Peyer's patch (tissue), 4 donors: ENCODE measurements around the gene MXRA8. TPM values are rescaled to one million over a fixed set of nuclear protein-coding genes. Genes with fewer than 3 reads are reported as not detected.

ENCODE experiments used
- DNase-seq, 3 donors: peaks; one replicate each; pipeline ENCODE4 v3.0.0-alpha.2; 2017 to 2019
- H3K27ac ChIP-seq, 4 donors: fragments of 200-600 bp; sonication (generic); one replicate each; pipeline ENCODE4 v1.5.1; 2016 to 2019
- H3K27me3 ChIP-seq, 2 donors: fragments of 200-600 bp; sonication (generic); one replicate each; pipeline ENCODE4 v1.5.1; 2019
- H3K36me3 ChIP-seq, 3 donors: fragments of 200-600 bp; sonication (generic); one replicate each; pipeline ENCODE4 v1.5.1; 2016 to 2019
- H3K4me1 ChIP-seq, 4 donors: fragments of 200-600 bp; sonication (generic); one replicate each; pipeline ENCODE4 v1.5.1; 2016 to 2019
- H3K4me3 ChIP-seq, 4 donors: fragments of 200-600 bp; sonication (generic); 1 replicate in 3 of 4; 2 replicates in 1 of 4; pipeline ENCODE4 v1.5.1; 2016 to 2019; ENCODE audit warnings: mild to moderate bottlenecking in 1 of 4
- H3K9me3 ChIP-seq, 4 donors: fragments of 200-600 bp; sonication (generic); one replicate each; pipeline ENCODE4 v1.5.1; 2016 to 2019; ENCODE audit warnings: mild to moderate bottlenecking in 1 of 4
- POLR2A ChIP-seq, 2 donors: fragments of 450-650 bp; IDR thresholded peaks; one replicate each; pipeline ENCODE4 v1.5.1; 2017; ENCODE audit warnings: antibody characterized with exemption in 2 of 2, mild to moderate bottlenecking in 2 of 2, moderate library complexity in 2 of 2
- total RNA-seq, 4 donors: library from RNA; depleted of rRNA; stranded (reverse); fragments of >200 nt; gene quantifications; one replicate each; pipeline ENCODE4 v1.1.0, GENCODE V29; 2016
- TF ChIP-seq, protein P1 (sequence below), 6 experiments: fragments of 450-650 bp in 4 of 6; fragments of 200-600 bp in 2 of 6; sonication (generic) in 1 of 6; IDR thresholded peaks; one replicate each; pipeline ENCODE4 v1.5.1; 2017 to 2019; ENCODE audit warnings: antibody characterized with exemption in 6 of 6, mild to moderate bottlenecking in 3 of 6, moderate library complexity in 1 of 6

Gene MXRA8
- total RNA-seq, 4 donors from 2014 or later = 11.7 to 56.1 (median 35.6) TPM

DNA sequence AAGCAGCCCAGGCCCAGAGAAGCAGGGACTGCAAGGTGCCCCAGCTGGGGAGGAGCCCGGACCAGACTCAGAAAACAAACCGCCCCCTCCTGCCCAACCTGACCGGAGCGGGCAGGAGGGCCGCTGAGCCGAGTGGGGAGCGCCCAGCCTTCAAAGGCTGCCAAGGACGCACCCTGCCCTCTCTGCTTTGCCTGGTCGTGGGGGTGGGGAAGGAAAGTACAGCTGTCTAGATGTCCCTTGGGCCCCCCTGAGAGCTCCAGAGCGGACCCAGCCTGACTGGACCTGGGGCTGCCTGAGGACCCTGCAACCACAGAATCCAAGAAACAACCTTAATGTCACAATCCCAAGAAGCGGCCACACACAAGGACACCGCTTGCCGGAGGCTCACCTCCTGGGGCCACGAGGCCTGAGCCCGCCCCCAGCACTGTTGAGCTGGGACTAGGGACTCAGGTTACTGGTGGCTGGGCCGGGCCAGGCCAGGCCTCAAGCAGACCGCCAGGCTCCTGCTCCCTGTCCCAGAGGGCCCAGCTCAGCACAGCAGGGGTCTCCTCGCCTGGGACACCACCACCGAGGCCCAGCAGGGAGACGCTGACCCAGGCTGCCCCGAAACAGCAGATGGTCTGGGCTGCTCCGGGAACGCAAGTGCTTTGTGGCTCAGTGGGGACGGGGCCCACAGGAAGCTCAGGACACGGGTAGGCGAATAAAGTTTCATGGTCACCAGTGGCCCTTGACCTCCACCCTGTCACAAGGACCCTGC lies 10.5 kb downstream of the MXRA8 start:
- H3K9me3 ChIP-seq = no peaks in the 10 kb centered on the region
- H3K4me1 ChIP-seq = peaks cover under 1 to 62% (median 13%) of the 10 kb centered on the region in 4 donors
- H3K27ac ChIP-seq = peak overlapping the region; percentile 54 to 92 (median 72)
- H3K27me3 ChIP-seq = no peaks in the 10 kb centered on the region
- peak in 2 of 3 donors; percentile 72 to 81 for DNase-seq
- TF ChIP-seq POLR2A (IDR thresholded peaks at IDR 0.05) = no peak
- TF ChIP-seq, protein P1, sequence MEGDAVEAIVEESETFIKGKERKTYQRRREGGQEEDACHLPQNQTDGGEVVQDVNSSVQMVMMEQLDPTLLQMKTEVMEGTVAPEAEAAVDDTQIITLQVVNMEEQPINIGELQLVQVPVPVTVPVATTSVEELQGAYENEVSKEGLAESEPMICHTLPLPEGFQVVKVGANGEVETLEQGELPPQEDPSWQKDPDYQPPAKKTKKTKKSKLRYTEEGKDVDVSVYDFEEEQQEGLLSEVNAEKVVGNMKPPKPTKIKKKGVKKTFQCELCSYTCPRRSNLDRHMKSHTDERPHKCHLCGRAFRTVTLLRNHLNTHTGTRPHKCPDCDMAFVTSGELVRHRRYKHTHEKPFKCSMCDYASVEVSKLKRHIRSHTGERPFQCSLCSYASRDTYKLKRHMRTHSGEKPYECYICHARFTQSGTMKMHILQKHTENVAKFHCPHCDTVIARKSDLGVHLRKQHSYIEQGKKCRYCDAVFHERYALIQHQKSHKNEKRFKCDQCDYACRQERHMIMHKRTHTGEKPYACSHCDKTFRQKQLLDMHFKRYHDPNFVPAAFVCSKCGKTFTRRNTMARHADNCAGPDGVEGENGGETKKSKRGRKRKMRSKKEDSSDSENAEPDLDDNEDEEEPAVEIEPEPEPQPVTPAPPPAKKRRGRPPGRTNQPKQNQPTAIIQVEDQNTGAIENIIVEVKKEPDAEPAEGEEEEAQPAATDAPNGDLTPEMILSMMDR (IDR thresholded peaks at IDR 0.05) = no peak
- peak overlapping the region; percentile 58 to 93 (median 90) for H3K4me3 ChIP-seq
- no peaks in the 10 kb centered on the region for H3K36me3 ChIP-seq

DNA sequence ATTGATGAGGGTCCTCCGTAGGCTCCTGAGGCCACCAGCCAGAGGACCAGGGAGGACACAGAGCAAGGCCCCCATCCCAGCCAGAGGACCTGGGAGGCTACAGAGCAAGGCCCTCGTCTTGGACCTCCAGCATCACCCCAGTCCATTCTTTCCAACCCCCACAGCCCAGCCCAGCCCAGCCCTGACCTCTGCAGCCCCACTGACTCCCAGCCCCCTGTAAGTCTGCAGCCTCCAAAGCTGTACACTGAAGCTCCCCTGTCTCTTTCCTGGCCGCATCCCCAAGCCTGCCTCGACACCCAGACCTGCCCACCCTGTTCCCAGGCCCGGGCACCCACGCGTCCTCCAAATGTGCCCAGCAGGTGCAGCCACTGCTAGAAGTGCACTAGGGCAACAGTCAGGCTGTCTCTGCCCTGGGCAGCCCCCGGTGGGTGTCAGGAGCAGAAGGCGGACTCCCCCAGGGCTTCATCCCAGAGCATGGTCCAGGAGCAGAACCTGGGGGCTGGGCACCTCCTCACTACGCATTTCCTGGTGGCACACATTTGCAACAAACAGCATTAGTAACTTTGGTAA lies 11.2 kb downstream of the MXRA8 start:
- Histone ChIP-seq H3K36me3 (peaks cover 0 to under 1% (median 0%) of the 10 kb centered on the region in 3 donors), H3K27ac (peak overlapping the region in 2 of 4 donors; percentile 81 to 92), H3K4me3 (peak overlapping the region in 2 of 4 donors; percentile 88 to 93), H3K9me3 (no peaks in the 10 kb centered on the region), H3K4me1 (peaks cover 0 to 55% (median 13%) of the 10 kb centered on the region in 4 donors), H3K27me3 (no peaks in the 10 kb centered on the region)
- TF ChIP-seq, protein P1 (IDR thresholded peaks at IDR 0.05) = no peak
- TF ChIP-seq POLR2A (IDR thresholded peaks at IDR 0.05) = no peak
- no peak for DNase-seq

DNA sequence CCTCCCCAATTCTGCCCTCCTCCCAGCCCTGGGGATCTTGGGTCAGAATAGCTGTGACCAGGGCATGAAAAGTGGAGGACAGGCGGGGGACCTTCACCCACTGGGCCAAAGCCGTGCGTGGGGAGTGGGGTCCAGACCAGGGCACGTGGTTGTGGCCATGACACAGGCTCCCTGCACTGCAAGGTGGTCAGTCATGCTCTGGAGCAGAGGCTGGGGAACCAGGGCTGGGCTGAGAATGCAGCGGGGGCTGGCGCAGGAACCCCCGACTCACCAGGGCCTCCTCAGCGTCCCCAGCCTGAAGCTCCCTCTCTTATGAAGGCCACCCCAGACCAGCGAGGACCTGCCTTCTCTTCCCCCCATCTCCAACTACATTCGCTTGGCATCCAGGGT lies 11.9 kb downstream of the MXRA8 start:
- DNase-seq = no peak
- H3K4me3 ChIP-seq = no peak overlapping the region
- H3K9me3 ChIP-seq = no peaks in the 10 kb centered on the region
- TF ChIP-seq POLR2A (IDR thresholded peaks at IDR 0.05) = no peak
- TF ChIP-seq, protein P1 (IDR thresholded peaks at IDR 0.05) = no peak
- peak overlapping the region in 1 of 4 donors; percentile 92 for H3K27ac ChIP-seq
- H3K4me1 ChIP-seq = peaks cover 0 to 51% (median 13%) of the 10 kb centered on the region in 4 donors
- H3K36me3 ChIP-seq = peaks cover 0 to 7% (median 0%) of the 10 kb centered on the region in 3 donors
- H3K27me3 ChIP-seq = no peaks in the 10 kb centered on the region

DNA sequence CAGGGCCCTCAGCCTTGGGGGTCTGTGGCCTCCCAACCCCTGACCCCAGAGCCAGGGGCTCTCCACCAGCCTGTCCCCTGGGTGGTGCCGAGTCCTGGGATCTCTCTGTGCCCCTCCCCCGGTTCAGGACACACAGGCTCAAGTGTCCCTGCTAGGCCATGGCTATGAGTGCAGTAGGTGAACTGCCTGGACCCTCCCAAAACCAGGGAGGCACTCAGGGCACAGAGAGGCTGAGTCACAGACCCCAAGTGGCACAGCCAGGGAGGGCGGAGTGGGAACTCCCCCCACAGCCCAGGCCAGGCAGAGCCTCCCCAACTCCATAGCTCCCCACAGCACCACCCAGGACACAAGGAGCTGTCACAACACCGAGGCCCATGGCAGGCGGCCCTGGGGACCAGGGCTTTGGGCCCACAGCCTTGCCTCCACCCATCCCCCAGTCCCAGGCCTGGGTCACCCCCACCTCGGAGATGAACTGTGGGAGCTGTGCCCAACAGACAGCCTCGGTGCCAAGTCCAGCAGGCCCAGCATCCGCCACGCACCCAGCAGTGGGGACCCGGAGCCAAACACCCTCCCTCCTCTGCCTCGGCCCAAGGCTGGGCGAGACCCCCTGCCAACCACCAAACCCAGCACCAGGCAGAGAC lies 12.4 kb downstream of the MXRA8 start:
- Histone ChIP-seq H3K27me3 (no peaks in the 10 kb centered on the region), H3K4me3 (peak overlapping the region in 2 of 4 donors; percentile 5 to 31), H3K36me3 (peaks cover 0 to 11% (median 0%) of the 10 kb centered on the region in 3 donors), H3K4me1 (peaks cover 0 to 48% (median 13%) of the 10 kb centered on the region in 4 donors), H3K27ac (peak overlapping the region in 1 of 4 donors; percentile 60), H3K9me3 (no peaks in the 10 kb centered on the region)
- no peak for DNase-seq
- TF ChIP-seq, protein P1 (IDR thresholded peaks at IDR 0.05) = no peak
- TF ChIP-seq POLR2A (IDR thresholded peaks at IDR 0.05) = no peak

DNA sequence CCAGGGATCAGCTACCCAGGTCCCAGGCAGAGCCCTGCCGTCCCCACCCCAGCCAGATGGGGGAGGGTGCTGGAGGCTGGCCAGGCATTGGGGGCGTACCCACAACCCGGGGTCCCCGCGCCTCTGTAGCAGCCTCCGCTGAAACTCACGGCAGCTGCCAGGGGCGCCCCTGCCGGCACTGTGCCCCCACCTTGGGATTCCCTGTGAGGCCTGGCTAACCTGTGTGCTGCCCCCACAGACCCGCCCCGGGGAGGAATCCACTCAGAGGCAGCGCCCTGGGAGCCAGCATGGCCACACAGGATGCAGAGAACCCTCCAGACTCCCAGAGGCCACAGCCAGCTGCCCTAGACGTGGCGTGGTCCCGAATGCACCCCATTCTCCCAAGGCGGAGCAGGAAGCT lies 13.0 kb downstream of the MXRA8 start:
- no peak for DNase-seq
- Histone ChIP-seq H3K36me3 (peaks cover 0 to 16% (median 0%) of the 10 kb centered on the region in 3 donors), H3K27me3 (no peaks in the 10 kb centered on the region), H3K27ac (peak overlapping the region in 3 of 4 donors; percentile 15 to 60 (median 57)), H3K4me1 (peaks cover 0 to 48% (median 13%) of the 10 kb centered on the region in 4 donors), H3K4me3 (peak overlapping the region in 2 of 4 donors; percentile 5 to 31), H3K9me3 (no peaks in the 10 kb centered on the region)
- TF ChIP-seq, protein P1 (IDR thresholded peaks at IDR 0.05) = no peak
